IPS-20b (cell line): ENCODE measurements around the gene SMARCD3.

Experiments used
- H3K27ac ChIP-seq: one replicate; pipeline ENCODE4 v1.5.1; 2013; ENCODE audit warnings: low read length
- H3K27me3 ChIP-seq: 2 replicates; pipeline ENCODE4 v1.6.1; 2013; ENCODE audit warnings: mild to moderate bottlenecking, low read length, inconsistent platforms; ENCODE audit not compliant: insufficient read depth
- H3K36me3 ChIP-seq: 2 replicates; pipeline ENCODE4 v1.6.1; 2013; ENCODE audit warnings: low read depth, mild to moderate bottlenecking, inconsistent platforms, low read length, moderate library complexity; ENCODE audit not compliant: insufficient read depth
- H3K4me1 ChIP-seq: 2 replicates; pipeline ENCODE4 v1.6.1; 2013; ENCODE audit warnings: mild to moderate bottlenecking, control low read depth, inconsistent platforms, low read length, moderate library complexity; ENCODE audit not compliant: insufficient read depth
- H3K4me3 ChIP-seq: 2 replicates; pipeline ENCODE4 v1.5.1; 2013; ENCODE audit warnings: mild to moderate bottlenecking, low read length, inconsistent platforms
- H3K9ac ChIP-seq: 2 replicates; pipeline ENCODE4 v1.6.1; 2013; ENCODE audit warnings: low read depth, mild to moderate bottlenecking, inconsistent platforms, low read length, moderate library complexity
- H3K9me3 ChIP-seq: 2 replicates; pipeline ENCODE4 v1.6.1; 2013; ENCODE audit warnings: mild to moderate bottlenecking, low read depth, low read length, inconsistent platforms; ENCODE audit not compliant: insufficient read depth

SMARCD3 gene

GRCh38 chr7:151252961-151253711 lies 4.6 kb upstream of the SMARCD3 start:
- peaks cover 81% of the 10 kb centered on the region for H3K27me3 ChIP-seq
- no peaks in the 10 kb centered on the region for H3K36me3 ChIP-seq
- H3K27ac ChIP-seq = no peak overlapping the region
- H3K4me1 ChIP-seq = peaks cover 22% of the 10 kb centered on the region
- H3K4me3 ChIP-seq = peak overlapping the region; percentile 85
- no peaks in the 10 kb centered on the region for H3K9me3 ChIP-seq
- no peak overlapping the region; the same call in 1 of the 2 replicates for H3K9ac ChIP-seq

- peak overlapping the region; percentile 83; the same call in 1 of the 2 replicates for H3K9ac ChIP-seq
- H3K36me3 ChIP-seq = no peaks in the 10 kb centered on the region
- H3K27ac ChIP-seq = peak overlapping the region; percentile 76
- peaks cover 22% of the 10 kb centered on the region for H3K4me1 ChIP-seq
- peaks cover 82% of the 10 kb centered on the region for H3K27me3 ChIP-seq
- H3K9me3 ChIP-seq = no peaks in the 10 kb centered on the region
- H3K4me3 ChIP-seq = peak overlapping the region; percentile 85
Measured at GRCh38 chr7:151252561-151252835, 4.0 kb upstream of the SMARCD3 start.

- Histone ChIP-seq H3K4me3 (peak overlapping the region; percentile 85), H3K9ac (peak overlapping the region; percentile 83), H3K36me3 (no peaks in the 10 kb centered on the region), H3K27ac (peak overlapping the region; percentile 76), H3K9me3 (no peaks in the 10 kb centered on the region), H3K27me3 (peaks cover 87% of the 10 kb centered on the region), H3K4me1 (peaks cover 22% of the 10 kb centered on the region)
Measured at GRCh38 chr7:151251689-151252560, 3.4 kb upstream of the SMARCD3 start.

- Histone ChIP-seq H3K27me3 (peaks cover 87% of the 10 kb centered on the region), H3K36me3 (no peaks in the 10 kb centered on the region), H3K4me3 (peak overlapping the region; percentile 61; the same call in 1 of the 2 replicates), H3K27ac (no peak overlapping the region), H3K9me3 (no peaks in the 10 kb centered on the region), H3K9ac (peak overlapping the region; percentile 51; the same call in 1 of the 2 replicates), H3K4me1 (peaks cover 22% of the 10 kb centered on the region)
Measured at GRCh38 chr7:151251328-151251688, 2.8 kb upstream of the SMARCD3 start.

GRCh38 chr7:151250181-151251132 lies 2.0 kb upstream of the SMARCD3 start:
- Histone ChIP-seq H3K4me1 (peaks cover 22% of the 10 kb centered on the region), H3K9ac (peak overlapping the region; percentile 51; the same call in 1 of the 2 replicates), H3K4me3 (peak overlapping the region; percentile 61), H3K9me3 (no peaks in the 10 kb centered on the region), H3K27me3 (peaks cover 93% of the 10 kb centered on the region), H3K27ac (no peak overlapping the region), H3K36me3 (no peaks in the 10 kb centered on the region)

- peak overlapping the region; percentile 60; the same call in 1 of the 2 replicates for H3K4me3 ChIP-seq
- no peaks in the 10 kb centered on the region for H3K36me3 ChIP-seq
- peaks cover 92% of the 10 kb centered on the region for H3K27me3 ChIP-seq
- H3K9ac ChIP-seq = no peak overlapping the region
- H3K9me3 ChIP-seq = no peaks in the 10 kb centered on the region
- peaks cover 26% of the 10 kb centered on the region for H3K4me1 ChIP-seq
- no peak overlapping the region for H3K27ac ChIP-seq
Measured at GRCh38 chr7:151249732-151250072, 1.2 kb upstream of the SMARCD3 start.

GRCh38 chr7:151249034-151249731 lies 689 bp upstream of the SMARCD3 start:
- peak overlapping the region; percentile 60 for H3K4me3 ChIP-seq
- peaks cover 29% of the 10 kb centered on the region for H3K4me1 ChIP-seq
- no peak overlapping the region for H3K9ac ChIP-seq
- H3K36me3 ChIP-seq = no peaks in the 10 kb centered on the region
- H3K27ac ChIP-seq = no peak overlapping the region
- no peaks in the 10 kb centered on the region for H3K9me3 ChIP-seq
- peaks cover 92% of the 10 kb centered on the region for H3K27me3 ChIP-seq

GRCh38 chr7:151247611-151248345 lies 716 bp downstream of the SMARCD3 start:
- Histone ChIP-seq H3K4me3 (peak overlapping the region; percentile 64; the same call in 1 of the 2 replicates), H3K9me3 (no peaks in the 10 kb centered on the region), H3K27ac (no peak overlapping the region), H3K27me3 (peaks cover 85% of the 10 kb centered on the region), H3K4me1 (peaks cover 27% of the 10 kb centered on the region), H3K9ac (0 out of 2 replicates have a peak overlapping the region, but pooled peaks have one; percentile 11), H3K36me3 (no peaks in the 10 kb centered on the region)

GRCh38 chr7:151246851-151247580 lies 1.5 kb downstream of the SMARCD3 start:
- Histone ChIP-seq H3K9ac (no peak overlapping the region), H3K27me3 (peaks cover 85% of the 10 kb centered on the region), H3K27ac (no peak overlapping the region), H3K4me3 (peak overlapping the region; percentile 64; the same call in 1 of the 2 replicates), H3K4me1 (peaks cover 21% of the 10 kb centered on the region), H3K36me3 (no peaks in the 10 kb centered on the region), H3K9me3 (no peaks in the 10 kb centered on the region)
